GM15510 (cell line): ENCODE measurements around the gene TADA1.

Experiments
- POLR2A ChIP-seq: IDR thresholded peaks from 3 replicates; pipeline ENCODE4 v1.6.1; 2011; ENCODE audit warnings: borderline replicate concordance; ENCODE audit not compliant: insufficient read length; ENCODE audit errors: extremely low read depth

TADA1 gene

DNA sequence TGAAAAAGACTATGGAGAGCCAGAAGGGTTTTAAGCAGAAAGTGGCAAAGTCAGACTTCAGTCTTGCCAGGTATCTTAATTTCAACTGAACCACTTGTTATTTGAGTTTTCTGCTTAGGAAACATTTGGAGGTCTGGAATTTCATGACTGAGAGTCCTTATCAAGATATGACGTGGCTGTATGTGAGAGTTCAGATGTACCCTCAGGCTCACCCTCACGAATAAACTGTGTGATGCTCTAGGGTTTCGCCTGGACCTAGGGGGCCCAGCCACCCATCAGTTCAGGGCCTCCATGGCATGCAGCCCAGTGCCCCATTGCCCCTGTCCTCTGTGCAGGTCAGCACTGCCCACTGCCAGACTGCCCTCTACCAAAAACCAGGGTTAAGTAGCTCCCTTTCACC is 30.6 kb upstream of the TADA1 start:
- TF ChIP-seq POLR2A = no peak

DNA sequence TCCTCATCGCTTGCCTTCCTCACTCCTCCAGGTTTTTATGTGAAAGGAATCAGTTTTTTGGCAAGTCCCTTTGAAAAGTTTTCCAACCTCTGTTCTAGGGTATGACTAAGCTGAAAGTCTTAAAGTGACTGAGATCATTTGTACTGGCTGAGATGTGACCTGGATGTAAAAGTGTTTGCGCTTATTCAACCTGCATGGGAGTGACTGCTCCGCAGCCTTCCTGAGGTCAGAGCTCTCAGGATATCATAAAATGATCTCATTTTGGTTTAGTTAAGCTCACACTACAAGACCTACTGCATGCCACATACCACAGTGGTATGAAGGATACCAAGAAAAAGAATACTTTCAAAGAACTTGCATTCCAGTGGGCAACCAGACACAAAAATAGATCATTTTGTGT is 29.8 kb upstream of the TADA1 start:
- TF ChIP-seq POLR2A = no peak

GRCh38 chr1:166905136-166905535 is 29.1 kb upstream of the TADA1 start:
- TF ChIP-seq POLR2A = no peak

GRCh38 chr1:166903232-166903631 is 27.2 kb upstream of the TADA1 start:
- TF ChIP-seq POLR2A = no peak

DNA sequence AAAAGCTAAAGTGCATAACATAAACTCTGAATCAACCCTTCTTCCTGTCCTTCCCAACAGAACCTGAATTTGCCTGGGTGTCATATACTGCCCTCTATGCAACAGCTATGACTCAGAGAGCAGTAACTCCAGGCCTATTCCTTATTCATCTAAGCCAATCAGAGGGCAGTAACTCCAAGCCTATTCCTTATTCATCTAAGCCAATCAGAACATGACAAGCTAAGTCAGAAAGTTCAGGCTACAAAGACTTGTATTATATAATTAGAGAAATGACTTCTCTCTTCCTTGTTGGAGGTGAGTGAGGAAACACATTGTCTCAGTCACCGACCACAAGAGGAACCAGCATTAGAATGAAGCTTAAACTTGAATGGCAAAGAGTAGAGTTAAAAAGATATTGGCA is 26.2 kb upstream of the TADA1 start:
- no peak for TF ChIP-seq POLR2A

DNA sequence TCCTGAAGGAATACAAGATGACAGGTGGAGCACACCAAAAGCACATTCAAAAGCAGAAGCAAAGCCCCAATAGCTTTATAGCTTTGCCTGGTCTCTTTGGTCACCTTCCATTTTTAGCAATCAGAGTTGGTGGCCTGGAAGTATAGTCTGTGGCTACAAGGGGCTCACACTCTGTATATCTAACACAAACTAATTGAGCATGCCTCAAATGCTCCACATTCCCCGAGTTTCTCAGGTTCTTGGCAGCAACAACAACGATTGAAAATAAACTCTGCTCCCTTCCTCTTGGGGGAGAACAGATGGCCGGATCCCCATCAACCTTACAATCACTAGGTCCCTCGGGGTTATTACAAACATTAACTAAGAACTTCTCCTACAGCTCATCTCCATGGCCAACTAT is 24.9 kb upstream of the TADA1 start:
- no peak for TF ChIP-seq POLR2A

DNA sequence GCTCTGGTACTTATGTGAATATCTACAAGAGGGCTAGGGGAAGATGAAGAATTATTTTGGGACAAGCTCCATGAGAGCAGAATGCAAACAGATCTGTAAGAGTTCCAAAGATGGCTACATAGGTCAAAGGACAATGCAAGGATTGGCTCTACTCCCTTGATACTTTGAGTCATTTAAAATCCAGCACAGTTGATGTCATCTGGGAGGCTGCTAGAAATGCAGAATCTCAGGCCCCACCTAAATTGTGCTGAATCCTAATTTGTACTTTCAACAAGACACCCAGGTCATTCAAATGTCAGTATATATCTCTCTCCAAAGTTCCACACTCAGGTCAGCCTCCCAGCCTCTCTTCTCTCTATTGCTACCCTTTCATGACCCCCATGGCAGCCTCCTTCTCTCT is 23.7 kb upstream of the TADA1 start:
- no peak for TF ChIP-seq POLR2A

DNA sequence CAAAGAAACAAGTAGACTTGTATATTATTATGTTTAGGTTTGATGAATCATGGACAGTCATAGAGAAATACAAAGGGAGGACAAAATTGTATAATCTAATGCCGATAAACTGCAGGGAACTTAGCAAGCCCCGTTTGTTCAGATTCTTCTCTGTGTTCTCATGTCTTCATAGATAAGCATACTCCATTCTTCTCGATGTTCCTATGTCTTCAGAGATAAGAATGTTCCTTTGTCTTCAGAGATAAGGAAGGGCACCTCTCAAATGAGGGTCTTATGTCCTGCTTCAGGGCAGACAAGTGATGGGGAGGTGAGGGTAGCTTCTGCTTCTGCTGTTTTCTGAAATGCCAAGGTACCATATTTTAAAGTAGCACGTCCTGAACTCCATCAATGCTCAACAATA is 19.7 kb upstream of the TADA1 start:
- TF ChIP-seq POLR2A = no peak

DNA sequence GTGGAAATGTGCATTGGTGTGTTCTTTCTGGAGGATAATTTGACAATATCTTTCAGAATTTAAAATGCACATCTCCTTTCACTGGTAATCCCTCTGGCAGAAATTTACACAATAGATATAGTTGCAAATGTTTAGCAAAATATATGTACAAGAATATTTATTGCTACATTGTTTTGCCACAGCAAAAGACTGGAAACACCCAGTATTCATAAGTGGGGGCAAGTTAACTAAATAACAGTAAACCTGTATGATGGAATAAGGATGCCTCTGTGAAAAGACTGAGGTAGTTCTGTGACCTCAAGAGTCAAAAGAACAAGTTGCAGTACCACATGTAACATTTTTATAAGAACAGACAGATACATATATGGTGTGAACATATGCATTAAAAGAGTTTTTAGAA is 13.7 kb upstream of the TADA1 start:
- no peak for TF ChIP-seq POLR2A

GRCh38 chr1:166888373-166889111 is 12.5 kb upstream of the TADA1 start:
- TF ChIP-seq POLR2A = no peak

DNA sequence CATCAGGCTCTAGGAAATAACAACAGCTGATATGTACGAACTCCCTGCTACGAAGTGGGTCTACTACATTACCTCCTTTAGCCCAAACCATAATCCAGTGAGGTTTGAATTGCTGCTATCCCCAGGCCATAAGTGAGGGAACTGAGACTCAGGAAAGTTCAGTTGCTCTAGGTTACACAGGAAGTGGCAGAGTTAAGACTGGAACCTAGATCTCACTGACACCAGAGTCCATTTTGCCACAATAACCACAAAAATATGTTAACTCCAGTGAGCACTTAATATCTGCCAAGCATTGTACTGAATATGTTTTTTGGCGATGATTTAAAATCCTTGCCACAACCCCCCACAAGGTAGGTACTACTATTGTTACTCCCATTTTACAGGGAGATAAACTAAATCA is 8.9 kb upstream of the TADA1 start:
- TF ChIP-seq POLR2A = no peak

DNA sequence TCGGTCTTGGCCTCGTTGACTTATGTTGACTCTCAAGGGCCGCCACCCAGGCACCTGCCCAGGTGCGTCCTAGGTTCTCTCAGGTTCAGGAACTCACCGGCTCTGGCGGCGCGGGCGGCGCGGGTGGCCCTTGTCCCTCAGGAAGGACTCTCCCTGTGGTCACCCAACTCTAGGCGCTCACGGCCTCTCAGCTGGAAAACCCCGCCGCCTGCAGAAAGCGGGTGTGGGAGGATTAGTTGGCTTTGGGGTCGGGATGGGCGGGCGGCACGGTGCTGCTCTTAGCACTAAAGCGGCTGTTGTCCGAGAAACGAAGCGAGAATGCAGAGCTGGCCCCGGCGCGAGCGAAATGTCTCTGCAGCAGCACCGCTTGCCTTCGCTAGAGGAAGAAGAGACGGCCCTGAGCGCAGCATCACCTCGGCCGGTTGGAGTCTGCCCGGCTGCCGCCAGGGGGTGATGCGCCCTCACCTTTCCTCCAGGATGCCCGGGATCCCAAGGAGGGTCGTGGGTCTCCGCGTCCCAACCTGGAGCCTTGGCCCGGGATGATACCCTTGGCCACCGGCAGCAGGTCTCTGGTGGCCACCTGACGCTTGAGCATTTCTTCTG is 8.1 kb upstream of the TADA1 start:
- TF ChIP-seq POLR2A = no peak

DNA sequence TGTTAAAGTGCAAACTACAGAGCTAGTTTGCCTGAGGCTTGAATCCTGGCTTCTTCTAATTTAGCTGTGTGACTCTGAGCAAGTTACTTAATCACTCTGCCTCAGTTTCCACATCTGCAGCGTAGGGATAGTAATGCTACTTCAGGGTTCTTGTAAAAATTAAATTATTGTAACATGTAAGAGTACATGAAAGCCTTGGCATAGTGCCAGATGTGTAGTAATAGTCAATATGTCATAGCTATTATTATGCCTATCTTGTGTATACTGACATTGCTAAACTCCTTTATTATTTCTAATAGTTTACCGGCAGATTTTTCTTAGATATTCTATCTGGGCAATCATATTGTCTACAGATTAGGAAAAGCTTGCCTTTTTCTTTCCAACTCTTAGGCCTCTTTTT is 6.8 kb upstream of the TADA1 start:
- TF ChIP-seq POLR2A = no peak

- no peak for TF ChIP-seq POLR2A
Observed at GRCh38 chr1:166876540-166876838, 425 bp upstream of the TADA1 start.

DNA sequence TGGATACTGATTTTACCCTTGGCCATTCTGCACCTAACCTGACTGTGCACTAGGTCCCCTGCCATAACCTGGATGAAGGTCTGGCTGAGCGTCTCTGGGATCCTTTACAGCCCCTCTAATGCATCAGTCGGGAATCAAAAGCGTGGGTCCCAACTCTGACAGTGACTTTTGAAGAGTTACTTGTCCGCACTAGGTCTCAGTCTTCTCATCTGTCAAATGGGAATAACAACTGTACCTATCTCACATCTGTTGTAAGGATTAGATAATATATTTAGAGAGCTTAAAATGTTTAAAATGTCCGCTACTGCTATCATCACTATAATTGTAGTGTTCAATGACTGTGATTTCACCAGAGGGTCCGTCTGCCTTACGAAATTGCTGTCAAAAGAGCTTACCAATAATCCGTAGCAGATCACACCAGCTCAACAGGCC is 746 bp downstream of the TADA1 start:
- TF ChIP-seq POLR2A = no peak

DNA sequence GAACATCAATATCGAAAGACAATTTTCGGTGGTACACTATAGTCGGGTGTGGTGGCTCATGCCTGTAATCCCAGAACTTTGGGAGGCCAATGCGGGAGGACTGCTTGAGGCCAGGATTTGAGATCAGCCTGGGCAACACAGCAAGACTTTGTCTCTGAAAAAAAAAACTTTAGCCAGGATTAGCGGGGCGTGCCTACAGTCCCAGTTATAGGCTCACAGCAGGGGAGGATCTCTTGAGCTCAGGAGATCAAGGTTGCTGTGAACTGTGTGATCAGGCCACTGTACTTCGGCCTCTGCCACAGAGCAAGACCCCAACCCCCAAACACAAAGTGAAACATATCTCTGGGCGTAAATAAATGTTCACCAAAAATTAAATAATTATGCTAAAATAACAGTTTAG is 1.6 kb downstream of the TADA1 start:
- no peak for TF ChIP-seq POLR2A
